ENCODE data around the gene HS6ST3.

The HS6ST3 gene

GRCh38 chr13:96308568-96308967 is 218.7 kb downstream of the HS6ST3 start:
- no peak for DNase-seq (ENCODE audit: low spot score)

GRCh38 chr13:96314974-96315373 is 225.1 kb downstream of the HS6ST3 start:
- DNase-seq (ENCODE audit: low spot score): no peak

GRCh38 chr13:96338030-96338429 is 248.1 kb downstream of the HS6ST3 start:
- no peak for DNase-seq (ENCODE audit: low spot score)

- DNase-seq (ENCODE audit: low spot score): no peak
Observed at GRCh38 chr13:96342286-96342685, 252.4 kb downstream of the HS6ST3 start.

GRCh38 chr13:96342852-96343465 is 253.1 kb downstream of the HS6ST3 start:
- DNase-seq (ENCODE audit: low spot score): no peak

- DNase-seq (ENCODE audit: low spot score): no peak
Observed at GRCh38 chr13:96346921-96347320, 257.0 kb downstream of the HS6ST3 start.

GRCh38 chr13:96373597-96373996 is 283.7 kb downstream of the HS6ST3 start:
- DNase-seq (ENCODE audit: low spot score): no peak

GRCh38 chr13:96377835-96378234 is 287.9 kb downstream of the HS6ST3 start:
- no peak for DNase-seq (ENCODE audit: low spot score)

GRCh38 chr13:96379967-96380366 is 290.1 kb downstream of the HS6ST3 start:
- no peak for DNase-seq (ENCODE audit: low spot score)

- DNase-seq (ENCODE audit: low spot score): no peak
Observed at GRCh38 chr13:96381681-96382080, 291.8 kb downstream of the HS6ST3 start.

- DNase-seq (ENCODE audit: low spot score): no peak
Observed at GRCh38 chr13:96388598-96388997, 298.7 kb downstream of the HS6ST3 start.

GRCh38 chr13:96391606-96392005 is 301.7 kb downstream of the HS6ST3 start:
- no peak for DNase-seq (ENCODE audit: low spot score)

- DNase-seq (ENCODE audit: low spot score): no peak
Observed at GRCh38 chr13:96397807-96398206, 307.9 kb downstream of the HS6ST3 start.

GRCh38 chr13:96398486-96398885 is 308.6 kb downstream of the HS6ST3 start:
- DNase-seq (ENCODE audit: low spot score): no peak

GRCh38 chr13:96403241-96403640 is 313.3 kb downstream of the HS6ST3 start:
- DNase-seq (ENCODE audit: low spot score): no peak

- DNase-seq (ENCODE audit: low spot score): no peak
Observed at GRCh38 chr13:96403651-96404050, 313.7 kb downstream of the HS6ST3 start.

- no peak for DNase-seq (ENCODE audit: low spot score)
Observed at GRCh38 chr13:96415831-96416385, 326.0 kb downstream of the HS6ST3 start.

GRCh38 chr13:96417939-96418685 is 328.2 kb downstream of the HS6ST3 start:
- DNase-seq (ENCODE audit: low spot score): no peak

- DNase-seq (ENCODE audit: low spot score): no peak
Observed at GRCh38 chr13:96421314-96421713, 331.4 kb downstream of the HS6ST3 start.

- DNase-seq (ENCODE audit: low spot score): no peak
Observed at GRCh38 chr13:96422002-96422401, 332.1 kb downstream of the HS6ST3 start.

- no peak for DNase-seq (ENCODE audit: low spot score)
Observed at GRCh38 chr13:96426167-96426566, 336.3 kb downstream of the HS6ST3 start.

- DNase-seq (ENCODE audit: low spot score): no peak
Observed at GRCh38 chr13:96428911-96429310, 339.0 kb downstream of the HS6ST3 start.

- DNase-seq (ENCODE audit: low spot score): no peak
Observed at GRCh38 chr13:96431044-96431581, 341.2 kb downstream of the HS6ST3 start.
